ENCODE results near the gene ENSA. TPM values are rescaled to one million over a fixed set of nuclear protein-coding genes. Genes with fewer than 3 reads are reported as not detected.

Gene ENSA
- total and polyA plus RNA-seq, 2 experiments from 2014 or later = 114 to 200 TPM

DNA sequence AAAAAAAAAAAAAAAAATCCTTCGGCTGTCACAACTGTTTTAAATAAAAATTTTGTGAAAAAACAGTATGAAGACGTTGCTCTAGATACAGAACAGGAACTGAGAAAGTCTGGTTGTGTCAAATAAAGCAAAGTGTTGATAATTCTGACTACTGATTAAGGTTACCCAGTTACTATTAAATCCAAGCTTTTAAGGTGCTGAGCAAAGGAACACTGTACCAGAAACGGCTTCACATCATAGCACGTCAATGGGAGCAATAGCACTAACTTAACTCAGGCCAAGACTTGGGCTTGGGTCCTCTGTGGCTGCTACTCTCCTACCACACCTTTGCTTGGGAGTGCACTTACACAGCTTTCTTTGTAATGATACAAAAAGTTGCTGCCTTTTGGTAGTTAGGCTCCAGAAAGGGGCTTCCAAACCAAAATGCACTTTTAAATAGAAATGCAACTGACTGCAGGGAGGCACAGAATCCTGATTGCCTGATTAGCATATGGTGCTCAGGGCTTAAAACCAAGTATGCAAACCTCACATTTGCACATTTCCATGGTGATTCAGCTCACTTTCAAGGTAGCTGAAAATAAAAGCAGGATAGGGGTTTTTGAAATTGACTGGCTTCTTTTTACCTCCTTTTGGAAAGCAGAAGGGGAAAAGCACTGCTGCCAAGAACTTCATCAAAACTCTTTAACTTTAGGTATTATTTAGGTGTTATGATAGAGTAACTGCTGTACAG is 56.3 kb downstream of the ENSA start:
- H3K4me1 Mint-ChIP-seq = peaks cover 66% of the 10 kb centered on the region
- H3K27me3 Mint-ChIP-seq (ENCODE audit: insufficient read depth, low read depth, poor library complexity) = peaks cover 61% of the 10 kb centered on the region
- H3K36me3 Mint-ChIP-seq (ENCODE audit: low read depth) = peaks cover 87% of the 10 kb centered on the region
- peak overlapping the region; percentile 33 for H3K4me3 ChIP-seq
- peaks cover 50% of the 10 kb centered on the region for H3K4me1 ChIP-seq (ENCODE audit: insufficient read depth)
- DNase-seq (ENCODE audit: low spot score) (peak; percentile 49), ATAC-seq (peak; percentile 2; the same call in 2 of the 3 replicates)
- H3K27ac Mint-ChIP-seq = peak overlapping the region; percentile 87
- peak overlapping the region; percentile 46; the same call in 2 of the 3 replicates for H3K4me3 Mint-ChIP-seq
- H3K79me2 ChIP-seq (replicated peaks; ENCODE audit: insufficient read depth) = peaks cover 75% of the 10 kb centered on the region
- H3K9me3 Mint-ChIP-seq = peaks cover 3% of the 10 kb centered on the region; the same call in 1 of the 3 replicates
- H2AFZ ChIP-seq = no peak overlapping the region
- H4K20me1 ChIP-seq (replicated peaks; ENCODE audit: insufficient read depth) = peaks cover 50% of the 10 kb centered on the region
- H3F3A ChIP-seq (replicated peaks; ENCODE audit: low read depth) = peaks cover 61% of the 10 kb centered on the region
- no peaks in the 10 kb centered on the region for H3K9me2 ChIP-seq (ENCODE audit: insufficient read depth)
- TF ChIP-seq EZH2phosphoT487 (IDR thresholded peaks at IDR 0.05; ENCODE audit: unreplicated experiment) = no peak
- TF ChIP-seq STAT1 (IDR thresholded peaks at IDR 0.05; ENCODE audit: unreplicated experiment) = no peak
- no peak for TF ChIP-seq POLR2AphosphoS5 (IDR thresholded peaks at IDR 0.05; ENCODE audit: low read depth)
- no peak for TF ChIP-seq NANOG (IDR thresholded peaks at IDR 0.05; ENCODE audit: borderline replicate concordance)
- TF ChIP-seq CTCF (conservative IDR thresholded peaks at IDR 0.05; ENCODE audit: low read depth in 2 of 2) = no peak
- TF ChIP-seq, protein P1, sequence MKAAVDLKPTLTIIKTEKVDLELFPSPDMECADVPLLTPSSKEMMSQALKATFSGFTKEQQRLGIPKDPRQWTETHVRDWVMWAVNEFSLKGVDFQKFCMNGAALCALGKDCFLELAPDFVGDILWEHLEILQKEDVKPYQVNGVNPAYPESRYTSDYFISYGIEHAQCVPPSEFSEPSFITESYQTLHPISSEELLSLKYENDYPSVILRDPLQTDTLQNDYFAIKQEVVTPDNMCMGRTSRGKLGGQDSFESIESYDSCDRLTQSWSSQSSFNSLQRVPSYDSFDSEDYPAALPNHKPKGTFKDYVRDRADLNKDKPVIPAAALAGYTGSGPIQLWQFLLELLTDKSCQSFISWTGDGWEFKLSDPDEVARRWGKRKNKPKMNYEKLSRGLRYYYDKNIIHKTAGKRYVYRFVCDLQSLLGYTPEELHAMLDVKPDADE (IDR thresholded peaks at IDR 0.05) = no peak
- TF ChIP-seq ZNF114 (CRISPR knock-in tag; IDR thresholded peaks at IDR 0.05) = no peak
- TF ChIP-seq EZH2 (IDR thresholded peaks at IDR 0.05; ENCODE audit: low read depth, unreplicated experiment) = no peak
- TF ChIP-seq CREB1 (CRISPR knock-in tag; IDR thresholded peaks at IDR 0.05; ENCODE audit: low read depth) = no peak
- TF ChIP-seq JUNB (IDR thresholded peaks at IDR 0.05; ENCODE audit: unreplicated experiment) = no peak
- TF ChIP-seq, protein P2, sequence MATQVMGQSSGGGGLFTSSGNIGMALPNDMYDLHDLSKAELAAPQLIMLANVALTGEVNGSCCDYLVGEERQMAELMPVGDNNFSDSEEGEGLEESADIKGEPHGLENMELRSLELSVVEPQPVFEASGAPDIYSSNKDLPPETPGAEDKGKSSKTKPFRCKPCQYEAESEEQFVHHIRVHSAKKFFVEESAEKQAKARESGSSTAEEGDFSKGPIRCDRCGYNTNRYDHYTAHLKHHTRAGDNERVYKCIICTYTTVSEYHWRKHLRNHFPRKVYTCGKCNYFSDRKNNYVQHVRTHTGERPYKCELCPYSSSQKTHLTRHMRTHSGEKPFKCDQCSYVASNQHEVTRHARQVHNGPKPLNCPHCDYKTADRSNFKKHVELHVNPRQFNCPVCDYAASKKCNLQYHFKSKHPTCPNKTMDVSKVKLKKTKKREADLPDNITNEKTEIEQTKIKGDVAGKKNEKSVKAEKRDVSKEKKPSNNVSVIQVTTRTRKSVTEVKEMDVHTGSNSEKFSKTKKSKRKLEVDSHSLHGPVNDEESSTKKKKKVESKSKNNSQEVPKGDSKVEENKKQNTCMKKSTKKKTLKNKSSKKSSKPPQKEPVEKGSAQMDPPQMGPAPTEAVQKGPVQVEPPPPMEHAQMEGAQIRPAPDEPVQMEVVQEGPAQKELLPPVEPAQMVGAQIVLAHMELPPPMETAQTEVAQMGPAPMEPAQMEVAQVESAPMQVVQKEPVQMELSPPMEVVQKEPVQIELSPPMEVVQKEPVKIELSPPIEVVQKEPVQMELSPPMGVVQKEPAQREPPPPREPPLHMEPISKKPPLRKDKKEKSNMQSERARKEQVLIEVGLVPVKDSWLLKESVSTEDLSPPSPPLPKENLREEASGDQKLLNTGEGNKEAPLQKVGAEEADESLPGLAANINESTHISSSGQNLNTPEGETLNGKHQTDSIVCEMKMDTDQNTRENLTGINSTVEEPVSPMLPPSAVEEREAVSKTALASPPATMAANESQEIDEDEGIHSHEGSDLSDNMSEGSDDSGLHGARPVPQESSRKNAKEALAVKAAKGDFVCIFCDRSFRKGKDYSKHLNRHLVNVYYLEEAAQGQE (IDR thresholded peaks at IDR 0.05; ENCODE audit: unreplicated experiment) = no peak
- TF ChIP-seq, protein P3, sequence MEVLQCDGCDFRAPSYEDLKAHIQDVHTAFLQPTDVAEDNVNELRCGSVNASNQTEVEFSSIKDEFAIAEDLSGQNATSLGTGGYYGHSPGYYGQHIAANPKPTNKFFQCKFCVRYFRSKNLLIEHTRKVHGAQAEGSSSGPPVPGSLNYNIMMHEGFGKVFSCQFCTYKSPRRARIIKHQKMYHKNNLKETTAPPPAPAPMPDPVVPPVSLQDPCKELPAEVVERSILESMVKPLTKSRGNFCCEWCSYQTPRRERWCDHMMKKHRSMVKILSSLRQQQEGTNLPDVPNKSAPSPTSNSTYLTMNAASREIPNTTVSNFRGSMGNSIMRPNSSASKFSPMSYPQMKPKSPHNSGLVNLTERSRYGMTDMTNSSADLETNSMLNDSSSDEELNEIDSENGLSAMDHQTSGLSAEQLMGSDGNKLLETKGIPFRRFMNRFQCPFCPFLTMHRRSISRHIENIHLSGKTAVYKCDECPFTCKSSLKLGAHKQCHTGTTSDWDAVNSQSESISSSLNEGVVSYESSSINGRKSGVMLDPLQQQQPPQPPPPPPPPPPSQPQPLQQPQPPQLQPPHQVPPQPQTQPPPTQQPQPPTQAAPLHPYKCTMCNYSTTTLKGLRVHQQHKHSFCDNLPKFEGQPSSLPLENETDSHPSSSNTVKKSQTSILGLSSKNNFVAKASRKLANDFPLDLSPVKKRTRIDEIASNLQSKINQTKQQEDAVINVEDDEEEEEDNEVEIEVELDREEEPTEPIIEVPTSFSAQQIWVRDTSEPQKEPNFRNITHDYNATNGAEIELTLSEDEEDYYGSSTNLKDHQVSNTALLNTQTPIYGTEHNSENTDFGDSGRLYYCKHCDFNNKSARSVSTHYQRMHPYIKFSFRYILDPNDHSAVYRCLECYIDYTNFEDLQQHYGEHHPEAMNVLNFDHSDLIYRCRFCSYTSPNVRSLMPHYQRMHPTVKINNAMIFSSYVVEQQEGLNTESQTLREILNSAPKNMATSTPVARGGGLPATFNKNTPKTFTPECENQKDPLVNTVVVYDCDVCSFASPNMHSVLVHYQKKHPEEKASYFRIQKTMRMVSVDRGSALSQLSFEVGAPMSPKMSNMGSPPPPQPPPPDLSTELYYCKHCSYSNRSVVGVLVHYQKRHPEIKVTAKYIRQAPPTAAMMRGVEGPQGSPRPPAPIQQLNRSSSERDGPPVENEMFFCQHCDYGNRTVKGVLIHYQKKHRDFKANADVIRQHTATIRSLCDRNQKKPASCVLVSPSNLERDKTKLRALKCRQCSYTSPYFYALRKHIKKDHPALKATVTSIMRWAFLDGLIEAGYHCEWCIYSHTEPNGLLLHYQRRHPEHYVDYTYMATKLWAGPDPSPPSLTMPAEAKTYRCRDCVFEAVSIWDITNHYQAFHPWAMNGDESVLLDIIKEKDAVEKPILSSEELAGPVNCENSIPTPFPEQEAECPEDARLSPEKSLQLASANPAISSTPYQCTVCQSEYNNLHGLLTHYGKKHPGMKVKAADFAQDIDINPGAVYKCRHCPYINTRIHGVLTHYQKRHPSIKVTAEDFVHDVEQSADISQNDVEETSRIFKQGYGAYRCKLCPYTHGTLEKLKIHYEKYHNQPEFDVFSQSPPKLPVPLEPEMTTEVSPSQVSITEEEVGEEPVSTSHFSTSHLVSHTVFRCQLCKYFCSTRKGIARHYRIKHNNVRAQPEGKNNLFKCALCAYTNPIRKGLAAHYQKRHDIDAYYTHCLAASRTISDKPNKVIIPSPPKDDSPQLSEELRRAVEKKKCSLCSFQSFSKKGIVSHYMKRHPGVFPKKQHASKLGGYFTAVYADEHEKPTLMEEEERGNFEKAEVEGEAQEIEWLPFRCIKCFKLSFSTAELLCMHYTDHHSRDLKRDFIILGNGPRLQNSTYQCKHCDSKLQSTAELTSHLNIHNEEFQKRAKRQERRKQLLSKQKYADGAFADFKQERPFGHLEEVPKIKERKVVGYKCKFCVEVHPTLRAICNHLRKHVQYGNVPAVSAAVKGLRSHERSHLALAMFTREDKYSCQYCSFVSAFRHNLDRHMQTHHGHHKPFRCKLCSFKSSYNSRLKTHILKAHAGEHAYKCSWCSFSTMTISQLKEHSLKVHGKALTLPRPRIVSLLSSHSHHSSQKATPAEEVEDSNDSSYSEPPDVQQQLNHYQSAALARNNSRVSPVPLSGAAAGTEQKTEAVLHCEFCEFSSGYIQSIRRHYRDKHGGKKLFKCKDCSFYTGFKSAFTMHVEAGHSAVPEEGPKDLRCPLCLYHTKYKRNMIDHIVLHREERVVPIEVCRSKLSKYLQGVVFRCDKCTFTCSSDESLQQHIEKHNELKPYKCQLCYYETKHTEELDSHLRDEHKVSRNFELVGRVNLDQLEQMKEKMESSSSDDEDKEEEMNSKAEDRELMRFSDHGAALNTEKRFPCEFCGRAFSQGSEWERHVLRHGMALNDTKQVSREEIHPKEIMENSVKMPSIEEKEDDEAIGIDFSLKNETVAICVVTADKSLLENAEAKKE (CRISPR knock-in tag; IDR thresholded peaks at IDR 0.05) = no peak
- H3K27me3 ChIP-seq (ENCODE audit: insufficient read depth) = no peaks in the 10 kb centered on the region
- peaks cover 52% of the 10 kb centered on the region for H3K36me3 ChIP-seq (ENCODE audit: insufficient read depth)
- peak overlapping the region; percentile 100 for H3K27ac ChIP-seq (ENCODE audit: low read depth)
- peak overlapping the region; percentile 92 for H3K4me2 ChIP-seq
